Right renal pelvis (tissue), 4 donors: ENCODE measurements around the gene TBC1D22A. TPM values are rescaled to one million over a fixed set of nuclear protein-coding genes. Genes with fewer than 3 reads are reported as not detected.

Experiments
- DNase-seq, 4 donors: peaks; one replicate each; pipeline ENCODE4 v3.0.0-alpha.2; 2013; ENCODE audit warnings: low read depth in 4 of 4, low spot score in 3 of 4, missing footprints in 1 of 4
- polyA plus RNA-seq, 4 donors: library from polyadenylated mRNA; unstranded; fragments of 120-200 nt; gene quantifications; one replicate each; pipeline ENCODE4 v1.2.1, GENCODE V29; 2013; ENCODE audit not compliant: insufficient read length in 4 of 4

The TBC1D22A gene
- polyA plus RNA-seq, 4 donors: 17.8 to 19.7 (median 18.2) TPM

GRCh38 chr22:47060718-47061117, 298.3 kb downstream of the TBC1D22A start:
- no peak for DNase-seq

- DNase-seq: no peak
These were observed 298.8 kb downstream of the TBC1D22A start for GRCh38 chr22:47061226-47061625.

DNA sequence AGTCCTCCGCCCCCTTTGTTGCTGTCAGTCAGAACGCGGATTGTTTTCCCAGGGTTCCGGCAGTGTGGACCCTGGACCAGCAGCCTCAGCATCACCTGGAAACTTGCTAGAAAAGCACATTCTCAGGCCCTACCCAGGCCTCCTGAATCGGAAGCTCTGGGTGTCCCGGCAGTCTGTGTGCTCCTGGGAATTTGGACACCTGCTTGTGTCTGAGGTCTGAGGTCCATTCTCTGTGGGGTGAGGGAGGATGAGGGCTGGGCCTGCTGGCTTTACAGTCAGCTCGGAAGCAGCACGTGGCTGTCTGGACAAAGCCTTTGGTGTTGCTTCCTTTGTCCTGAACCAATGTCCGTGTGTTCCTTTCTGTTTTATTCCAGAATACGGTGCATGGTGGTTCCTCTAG, 299.7 kb downstream of the TBC1D22A start:
- DNase-seq: no peak

- DNase-seq: no peak
These were observed 300.6 kb downstream of the TBC1D22A start for GRCh38 chr22:47063071-47063509.

- DNase-seq: no peak
These were observed 301.2 kb downstream of the TBC1D22A start for GRCh38 chr22:47063606-47064005.

GRCh38 chr22:47064016-47064415, 301.6 kb downstream of the TBC1D22A start:
- DNase-seq: no peak

- no peak for DNase-seq
These were observed 302.0 kb downstream of the TBC1D22A start for GRCh38 chr22:47064416-47064815.

DNA sequence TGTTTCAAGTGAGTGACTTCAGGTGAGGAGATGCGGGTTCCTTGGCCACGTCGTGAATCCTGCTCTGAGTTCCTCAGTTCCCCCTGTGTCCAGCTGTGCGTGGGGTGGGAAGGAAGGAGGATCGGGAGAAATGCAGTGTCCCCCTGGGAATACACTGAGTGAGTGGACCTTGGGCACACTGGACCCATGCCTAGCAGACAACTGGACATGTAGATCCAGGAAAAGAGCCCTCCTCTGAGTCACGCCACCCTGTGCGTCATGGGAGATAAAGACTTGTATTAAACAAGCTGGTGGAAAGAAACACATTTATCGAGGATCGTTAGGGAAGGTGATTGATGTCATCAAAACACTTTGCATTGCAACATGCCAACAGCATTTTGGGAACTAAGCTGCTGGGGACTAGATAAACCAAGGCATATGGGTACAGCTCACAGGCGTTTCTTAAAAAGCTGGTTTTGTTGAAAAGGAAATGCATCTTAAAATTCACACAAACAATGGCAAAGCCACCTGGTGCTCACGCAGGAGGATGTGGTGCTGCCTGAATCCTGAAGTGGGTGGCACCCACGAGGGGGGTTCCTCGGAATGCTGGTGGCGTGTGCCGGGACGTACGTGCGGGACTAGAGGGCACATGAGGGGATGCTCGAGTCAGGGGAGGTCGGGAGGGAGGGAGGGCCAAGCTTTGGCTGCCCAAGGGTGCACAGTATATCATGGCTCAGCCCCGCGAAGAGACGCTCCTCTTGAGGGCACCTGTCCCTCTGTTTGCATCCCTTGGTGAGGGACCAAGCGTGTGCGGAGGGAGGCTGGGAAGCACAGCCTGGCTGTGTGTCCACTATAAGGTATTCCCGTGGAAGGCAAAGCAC, 303.5 kb downstream of the TBC1D22A start:
- DNase-seq: no peak

- DNase-seq: no peak
These were observed 304.1 kb downstream of the TBC1D22A start for GRCh38 chr22:47066616-47066905.

GRCh38 chr22:47067321-47067890, 305.0 kb downstream of the TBC1D22A start:
- DNase-seq: no peak

DNA sequence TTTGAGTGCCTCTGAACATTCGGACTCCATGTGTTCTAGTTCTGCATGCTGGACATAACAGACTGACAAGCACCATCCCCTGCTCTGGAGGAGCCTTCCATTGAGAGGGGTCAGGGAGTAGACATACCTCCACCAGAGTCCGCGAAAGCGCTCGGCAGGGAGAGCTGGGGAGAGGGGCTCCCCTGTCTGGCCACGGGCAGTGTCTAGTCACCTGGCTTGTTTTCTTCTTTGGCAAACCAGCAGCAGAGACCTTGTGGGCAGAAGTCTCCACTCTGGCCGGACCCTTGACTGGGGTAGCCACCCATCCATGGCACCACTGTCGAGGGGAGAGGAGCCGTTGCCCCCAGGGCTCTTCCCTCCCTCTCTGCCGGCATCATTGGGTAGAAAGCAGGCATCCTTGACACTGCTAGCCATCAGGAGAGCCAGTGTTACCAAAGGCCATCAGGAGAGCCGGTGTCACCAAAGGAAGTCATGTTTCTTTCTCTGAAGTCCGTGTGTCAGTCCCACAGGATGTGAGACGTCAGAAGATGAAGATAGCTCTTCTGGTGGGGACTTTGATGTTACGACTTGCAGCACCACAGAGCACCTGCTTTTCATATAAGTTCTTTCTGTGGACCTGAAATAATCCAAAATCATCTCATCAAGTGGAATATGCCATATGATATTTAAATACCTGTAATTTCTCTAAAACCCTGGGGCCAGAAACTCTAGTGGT, 305.6 kb downstream of the TBC1D22A start:
- DNase-seq: no peak

GRCh38 chr22:47068626-47068996, 306.2 kb downstream of the TBC1D22A start:
- no peak for DNase-seq

- no peak for DNase-seq
These were observed 306.8 kb downstream of the TBC1D22A start for GRCh38 chr22:47069270-47069669.

- DNase-seq: no peak
These were observed 308.8 kb downstream of the TBC1D22A start for GRCh38 chr22:47071078-47071806.

DNA sequence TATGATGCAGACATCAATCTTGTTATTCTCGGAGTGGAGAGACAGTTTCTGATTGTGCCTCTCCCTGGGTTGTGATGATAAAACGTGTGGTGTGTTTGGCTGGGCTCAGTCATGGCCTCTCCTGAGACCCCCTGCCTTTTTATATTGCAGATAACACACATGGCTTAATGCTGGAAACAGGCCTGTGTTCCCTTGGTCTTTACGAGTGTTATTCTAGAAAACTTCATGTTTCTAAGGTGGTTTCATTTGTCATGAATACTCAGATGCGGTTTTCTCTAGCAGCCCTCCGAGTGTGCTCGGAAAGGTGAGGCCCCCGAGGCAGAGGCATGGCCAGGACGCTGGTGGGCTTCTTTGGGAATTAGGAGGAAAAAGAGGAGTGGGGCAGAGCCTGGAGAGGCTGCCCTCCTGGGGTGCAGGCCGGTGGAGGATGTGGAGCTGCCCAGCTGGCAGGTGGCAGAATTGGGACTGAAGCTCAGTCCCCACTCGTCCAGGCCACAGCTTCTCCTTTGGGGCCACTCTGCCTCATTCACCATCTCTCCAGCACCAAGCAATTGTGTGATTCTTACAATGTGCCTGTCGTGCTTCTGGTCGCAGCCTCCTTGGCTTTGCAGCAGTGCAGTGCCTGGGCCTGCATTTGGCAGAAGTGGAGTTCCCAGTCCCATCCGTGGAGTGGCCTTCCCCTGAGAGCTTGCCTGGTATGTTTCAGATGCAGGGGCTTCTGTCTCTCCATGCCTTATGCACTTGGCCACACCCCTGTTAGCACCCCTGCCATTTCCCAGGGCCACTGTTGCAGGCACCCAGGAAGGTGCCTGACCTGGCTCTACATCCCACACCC, 309.6 kb downstream of the TBC1D22A start:
- DNase-seq: no peak

DNA sequence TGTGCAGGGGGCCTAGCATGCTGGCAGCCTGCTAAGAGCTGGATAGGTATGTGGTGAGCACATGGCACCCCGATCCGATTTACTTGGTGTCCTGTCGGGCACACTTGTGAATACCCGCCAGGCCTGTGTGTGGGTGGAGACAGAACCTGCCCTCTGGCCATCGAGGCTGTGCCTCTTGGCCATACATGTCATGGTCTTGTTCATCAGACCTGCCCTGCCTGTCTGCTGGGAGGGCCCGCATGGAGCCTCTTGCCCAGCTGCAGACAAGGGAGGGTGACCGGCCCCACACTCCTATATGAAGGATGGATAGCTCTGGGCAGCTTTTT, 310.2 kb downstream of the TBC1D22A start:
- no peak for DNase-seq

GRCh38 chr22:47073075-47073474, 310.6 kb downstream of the TBC1D22A start:
- DNase-seq: no peak

DNA sequence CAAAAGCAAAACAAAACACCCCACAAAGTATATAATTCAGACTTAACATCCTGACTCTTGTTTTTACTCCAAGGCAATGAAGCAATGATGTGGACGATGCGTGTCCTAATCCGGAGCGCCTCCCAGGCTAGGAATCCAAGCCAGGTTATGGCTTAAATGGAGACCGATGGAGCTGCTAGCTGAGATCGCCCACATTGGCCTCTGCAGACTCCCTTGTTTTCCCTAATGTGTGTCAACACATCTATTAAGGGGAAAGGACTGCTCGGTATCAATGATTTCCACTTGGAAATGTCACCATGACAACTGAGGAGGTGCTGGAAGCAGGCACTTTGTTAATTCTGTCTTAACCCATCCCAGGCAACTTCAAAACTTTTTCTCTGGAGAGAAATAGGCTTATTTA, 311.7 kb downstream of the TBC1D22A start:
- DNase-seq: no peak

GRCh38 chr22:47075568-47075967, 313.1 kb downstream of the TBC1D22A start:
- no peak for DNase-seq

- DNase-seq: no peak
These were observed 314.3 kb downstream of the TBC1D22A start for GRCh38 chr22:47076758-47077157.
